Fibroblast of pulmonary artery (primary cell): ENCODE results near the gene ADH1C.

Experiments
- DNase-seq: peaks from one replicate; pipeline ENCODE4 v3.0.0-alpha.2; 2010; ENCODE audit warnings: low read depth
- H3K4me3 ChIP-seq: replicated peaks from 2 replicates; pipeline ENCODE4 v1.5.1; 2011; ENCODE audit warnings: low read depth, mild to moderate bottlenecking, control low read depth, low read length, moderate library complexity
- TF ChIP-seq, protein P1 (sequence below): IDR thresholded peaks from 2 replicates; pipeline ENCODE4 v1.5.1; 2011; ENCODE audit warnings: mild to moderate bottlenecking, control low read depth, low read length, inconsistent platforms; ENCODE audit errors: missing control alignments

ADH1C gene

DNA sequence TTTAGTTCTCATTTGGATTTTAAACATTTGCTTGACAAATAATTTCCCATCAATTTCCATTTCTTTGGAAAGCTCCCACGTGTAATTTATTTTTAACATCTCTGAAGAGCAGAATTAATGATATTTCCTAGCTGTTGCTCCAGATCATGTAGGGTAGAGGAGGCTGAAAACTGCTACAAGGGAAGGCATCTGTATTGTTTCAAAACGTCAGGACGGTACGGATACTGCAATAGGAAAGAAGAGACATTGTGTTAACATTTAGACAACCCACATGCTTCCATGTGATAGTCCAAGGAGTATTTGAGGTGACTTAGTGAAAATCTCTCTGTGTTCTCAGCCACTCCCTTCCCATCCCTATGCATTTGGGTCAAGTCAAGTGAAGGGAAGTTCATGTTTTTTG is 16.0 kb downstream of the ADH1C start:
- TF ChIP-seq, protein P1, sequence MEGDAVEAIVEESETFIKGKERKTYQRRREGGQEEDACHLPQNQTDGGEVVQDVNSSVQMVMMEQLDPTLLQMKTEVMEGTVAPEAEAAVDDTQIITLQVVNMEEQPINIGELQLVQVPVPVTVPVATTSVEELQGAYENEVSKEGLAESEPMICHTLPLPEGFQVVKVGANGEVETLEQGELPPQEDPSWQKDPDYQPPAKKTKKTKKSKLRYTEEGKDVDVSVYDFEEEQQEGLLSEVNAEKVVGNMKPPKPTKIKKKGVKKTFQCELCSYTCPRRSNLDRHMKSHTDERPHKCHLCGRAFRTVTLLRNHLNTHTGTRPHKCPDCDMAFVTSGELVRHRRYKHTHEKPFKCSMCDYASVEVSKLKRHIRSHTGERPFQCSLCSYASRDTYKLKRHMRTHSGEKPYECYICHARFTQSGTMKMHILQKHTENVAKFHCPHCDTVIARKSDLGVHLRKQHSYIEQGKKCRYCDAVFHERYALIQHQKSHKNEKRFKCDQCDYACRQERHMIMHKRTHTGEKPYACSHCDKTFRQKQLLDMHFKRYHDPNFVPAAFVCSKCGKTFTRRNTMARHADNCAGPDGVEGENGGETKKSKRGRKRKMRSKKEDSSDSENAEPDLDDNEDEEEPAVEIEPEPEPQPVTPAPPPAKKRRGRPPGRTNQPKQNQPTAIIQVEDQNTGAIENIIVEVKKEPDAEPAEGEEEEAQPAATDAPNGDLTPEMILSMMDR, result no peak
- no peak overlapping the region for H3K4me3 ChIP-seq
- no peak for DNase-seq

DNA sequence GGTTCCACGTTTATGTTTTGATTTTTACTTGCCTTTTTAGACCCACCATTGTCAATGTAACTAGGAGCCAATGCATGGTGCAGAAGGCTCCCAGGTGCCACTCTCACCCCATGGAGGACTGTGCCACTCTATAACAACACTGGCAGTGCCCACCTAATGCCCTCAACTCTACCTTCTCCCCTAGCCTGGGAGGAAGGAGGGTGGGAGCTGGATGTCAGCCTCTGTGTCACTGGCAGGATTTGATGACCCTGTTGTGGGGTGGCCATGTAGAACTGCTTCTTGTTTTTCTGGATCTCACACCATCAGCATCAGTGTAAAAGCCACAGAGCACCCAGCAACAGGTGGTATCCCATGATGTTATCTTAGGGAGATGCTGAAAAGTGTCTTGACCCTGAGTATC is 17.7 kb downstream of the ADH1C start:
- TF ChIP-seq, protein P1, result no peak
- H3K4me3 ChIP-seq, result no peak overlapping the region
- DNase-seq, result no peak

DNA sequence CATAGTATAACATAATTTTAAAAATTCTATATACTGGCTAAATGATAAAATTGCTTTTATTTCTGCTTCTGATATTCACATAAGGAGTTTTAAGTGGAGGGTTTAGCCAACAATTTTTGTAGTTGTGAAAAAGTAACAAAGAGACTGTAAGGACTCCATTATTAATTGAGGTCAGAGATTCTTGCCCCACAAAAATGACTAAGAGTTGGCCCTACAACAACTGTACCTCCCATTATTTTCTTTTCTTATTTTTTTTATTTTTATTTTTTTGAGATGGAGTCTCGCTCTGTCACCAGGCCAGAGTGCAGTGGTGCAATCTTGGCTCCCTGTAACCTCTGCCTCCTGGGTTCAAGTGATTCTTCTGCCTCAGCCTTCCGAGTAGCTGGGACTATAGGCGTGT is 21.9 kb downstream of the ADH1C start:
- TF ChIP-seq, protein P1, result no peak
- no peak for DNase-seq
- no peak overlapping the region for H3K4me3 ChIP-seq

DNA sequence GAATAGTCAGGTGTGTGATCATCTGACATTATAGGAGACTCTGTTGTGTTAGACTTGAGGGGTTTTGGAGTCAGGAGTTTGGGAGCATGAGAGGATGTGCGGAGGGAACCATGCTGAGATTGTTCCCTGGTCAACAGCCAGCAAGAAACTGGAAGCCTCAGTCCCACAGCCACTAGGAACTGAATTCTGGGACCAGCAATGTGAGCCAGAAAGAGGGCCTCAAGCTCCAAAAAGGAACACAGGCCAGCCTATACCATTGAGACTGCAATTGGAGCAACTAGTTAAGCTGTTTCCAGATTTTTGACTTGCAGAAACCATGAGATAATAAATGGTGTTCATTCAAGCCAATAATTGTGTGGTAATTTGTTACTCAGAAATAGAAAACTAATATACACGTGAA is 22.7 kb downstream of the ADH1C start:
- TF ChIP-seq, protein P1, result no peak
- no peak for DNase-seq
- H3K4me3 ChIP-seq, result no peak overlapping the region

DNA sequence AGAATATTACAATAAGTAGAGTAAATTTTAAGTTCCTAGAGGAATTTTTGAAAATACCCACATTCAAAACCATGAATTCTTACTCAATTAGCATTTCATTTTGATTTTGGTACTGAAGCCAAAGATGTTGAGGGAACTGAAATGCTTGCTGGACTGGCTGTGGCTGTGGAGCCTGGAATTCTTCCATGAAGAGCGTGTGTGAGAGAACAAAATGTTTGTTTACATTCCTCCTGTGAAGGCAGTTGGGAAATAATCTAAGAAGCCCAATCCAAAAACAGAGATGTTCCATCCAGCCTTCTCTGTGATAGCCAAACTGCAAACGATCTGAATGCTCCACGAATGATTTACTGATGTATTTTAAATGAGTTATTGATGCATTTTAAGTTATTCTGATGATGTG is 27.6 kb downstream of the ADH1C start:
- DNase-seq, result peak; percentile 86
- TF ChIP-seq, protein P1, result no peak
- no peak overlapping the region for H3K4me3 ChIP-seq

DNA sequence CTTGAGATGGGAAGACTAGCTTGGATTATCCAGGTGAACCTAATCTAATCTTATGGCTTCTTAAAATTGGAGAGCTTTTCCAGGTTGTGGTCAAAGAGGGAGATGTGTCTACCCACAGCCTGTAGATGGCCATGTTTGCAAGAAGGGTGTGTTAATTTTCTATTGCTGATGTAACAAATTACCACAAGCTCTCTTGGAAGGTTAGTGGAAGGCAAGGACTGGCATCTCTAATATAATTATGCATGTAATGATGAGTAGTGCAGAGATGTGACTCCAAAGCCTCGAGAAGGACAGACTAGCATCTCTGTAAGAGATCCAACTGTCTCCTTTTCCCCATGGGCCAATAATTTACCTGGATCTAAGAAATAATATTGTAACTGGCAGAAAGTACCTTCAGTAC is 28.2 kb downstream of the ADH1C start:
- no peak overlapping the region for H3K4me3 ChIP-seq
- TF ChIP-seq, protein P1, result no peak
- no peak for DNase-seq

DNA sequence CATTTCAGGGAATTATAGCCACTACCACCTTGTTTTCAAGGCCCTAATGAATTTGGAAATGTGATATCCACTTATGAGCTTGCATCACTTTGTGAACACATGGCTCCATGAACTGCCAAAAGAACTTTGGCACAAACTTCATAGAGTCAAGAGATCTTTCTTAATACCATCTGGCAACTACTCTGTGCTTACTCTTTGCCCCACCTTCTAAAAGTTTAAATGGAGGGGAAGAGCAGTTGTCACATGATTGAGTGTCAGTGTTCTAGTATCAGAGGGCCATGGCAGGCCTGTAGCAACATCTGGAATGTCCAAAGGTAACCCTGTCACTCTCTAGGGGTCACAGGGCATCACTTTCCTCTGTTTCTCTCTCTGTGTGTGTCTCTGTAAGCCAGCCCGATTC is 28.8 kb downstream of the ADH1C start:
- DNase-seq, result peak; percentile 75
- TF ChIP-seq, protein P1, result no peak
- no peak overlapping the region for H3K4me3 ChIP-seq
